Activated CD4-positive, alpha-beta T cell treated with anti-CD3 and anti-CD28 coated beads, Interleukin-2, amount 10 ng/mL, durations not matched to agents 24 days and 14 days (primary cell): ENCODE measurements around the gene HAUS8. TPM values are rescaled to one million over a fixed set of nuclear protein-coding genes. Genes with fewer than 3 reads are reported as not detected.
A peak's percentile ranks its signal among the peaks of the same experiment; 100 is the strongest.
"Not testable (repeated sequence)": the region's sequence is repeated elsewhere in the genome, so short reads cannot be mapped to it uniquely, and the experiment has no call there.

ENCODE experiments used
- DNase-seq: peaks from one replicate; pipeline ENCODE4 v3.0.0; 2022
- H3K27ac Mint-ChIP-seq: one replicate; pipeline ENCODE4 v1.8.0; 2022; ENCODE audit warnings: mild to moderate bottlenecking, mixed read lengths
- H3K27me3 Mint-ChIP-seq: one replicate; pipeline ENCODE4 v1.8.0; 2022; ENCODE audit warnings: mixed read lengths
- H3K36me3 Mint-ChIP-seq: one replicate; pipeline ENCODE4 v1.8.0; 2022; ENCODE audit warnings: low read depth, mild to moderate bottlenecking, mixed read lengths
- H3K4me1 Mint-ChIP-seq: one replicate; pipeline ENCODE4 v1.8.0; 2021; ENCODE audit warnings: mixed read lengths
- H3K4me3 Mint-ChIP-seq: one replicate; pipeline ENCODE4 v1.8.0; 2022; ENCODE audit warnings: mild to moderate bottlenecking, moderate library complexity, mixed read lengths
- H3K9me3 Mint-ChIP-seq: one replicate; pipeline ENCODE4 v1.8.0; 2021; ENCODE audit warnings: mixed read lengths
- intact Hi-C: fragments of 100-400 bp; cut with micrococcal nuclease; formaldehyde crosslinking; loops from one replicate; pipeline ENCODE4 v1.15.1; 2023
- total RNA-seq: library from RNA; stranded (reverse); gene quantifications from 2 replicates; pipeline ENCODE4 v1.2.3, GENCODE V29; 2022

HAUS8 gene
- total RNA-seq, 1 donor from 2014 or later = 32.5 TPM

- intact Hi-C loops = no loop called here
- peaks cover 30% of the 10 kb centered on the region for H3K4me1 Mint-ChIP-seq
- H3K36me3 Mint-ChIP-seq = peaks cover 46% of the 10 kb centered on the region
- DNase-seq = no peak
- no peaks in the 10 kb centered on the region for H3K9me3 Mint-ChIP-seq
- H3K27me3 Mint-ChIP-seq = no peaks in the 10 kb centered on the region
- H3K27ac Mint-ChIP-seq = no peak overlapping the region
- H3K4me3 Mint-ChIP-seq = no peak overlapping the region
Observed at GRCh38 chr19:17109300-17109699, 34.0 kb upstream of the HAUS8 start.

GRCh38 chr19:17108453-17108784, 33.2 kb upstream of the HAUS8 start:
- Mint-ChIP-seq H3K4me1 (peaks cover 30% of the 10 kb centered on the region), H3K4me3 (no peak overlapping the region), H3K9me3 (no peaks in the 10 kb centered on the region), H3K36me3 (peaks cover 45% of the 10 kb centered on the region), H3K27ac (no peak overlapping the region), H3K27me3 (no peaks in the 10 kb centered on the region)
- intact Hi-C loops = no loop called here
- no peak for DNase-seq

GRCh38 chr19:17107546-17108452, 32.5 kb upstream of the HAUS8 start:
- DNase-seq = no peak
- intact Hi-C loops = no loop called here
- Mint-ChIP-seq H3K4me3 (no peak overlapping the region), H3K27me3 (no peaks in the 10 kb centered on the region), H3K4me1 (peaks cover 28% of the 10 kb centered on the region), H3K36me3 (peaks cover 45% of the 10 kb centered on the region), H3K27ac (no peak overlapping the region), H3K9me3 (peaks cover 5% of the 10 kb centered on the region)

GRCh38 chr19:17106964-17107363, 31.7 kb upstream of the HAUS8 start:
- H3K9me3 Mint-ChIP-seq, H3K4me3 Mint-ChIP-seq, H3K27ac Mint-ChIP-seq, intact Hi-C loops, DNase-seq, H3K27me3 Mint-ChIP-seq: not testable (repeated sequence)
- peaks cover 51% of the 10 kb centered on the region for H3K36me3 Mint-ChIP-seq
- peaks cover 25% of the 10 kb centered on the region for H3K4me1 Mint-ChIP-seq

- no peaks in the 10 kb centered on the region for H3K27me3 Mint-ChIP-seq
- peaks cover 5% of the 10 kb centered on the region for H3K9me3 Mint-ChIP-seq
- no peak overlapping the region for H3K27ac Mint-ChIP-seq
- peaks cover 22% of the 10 kb centered on the region for H3K4me1 Mint-ChIP-seq
- peaks cover 53% of the 10 kb centered on the region for H3K36me3 Mint-ChIP-seq
- intact Hi-C loops = no loop called here
- no peak for DNase-seq
- no peak overlapping the region for H3K4me3 Mint-ChIP-seq
Observed at GRCh38 chr19:17105556-17105955, 30.3 kb upstream of the HAUS8 start.

GRCh38 chr19:17104679-17105078, 29.4 kb upstream of the HAUS8 start:
- Mint-ChIP-seq H3K27ac (no peak overlapping the region), H3K27me3 (no peaks in the 10 kb centered on the region), H3K4me3 (no peak overlapping the region), H3K9me3 (peaks cover 5% of the 10 kb centered on the region), H3K36me3 (peaks cover 53% of the 10 kb centered on the region), H3K4me1 (peaks cover 22% of the 10 kb centered on the region)
- DNase-seq = no peak
- intact Hi-C loops = no loop called here

GRCh38 chr19:17103177-17103576, 27.9 kb upstream of the HAUS8 start:
- peak; percentile 64 for DNase-seq
- H3K27me3 Mint-ChIP-seq = no peaks in the 10 kb centered on the region
- H3K36me3 Mint-ChIP-seq = peaks cover 55% of the 10 kb centered on the region
- peaks cover 24% of the 10 kb centered on the region for H3K4me1 Mint-ChIP-seq
- intact Hi-C loops = no loop called here
- H3K27ac Mint-ChIP-seq = no peak overlapping the region
- no peak overlapping the region for H3K4me3 Mint-ChIP-seq
- H3K9me3 Mint-ChIP-seq = peaks cover 5% of the 10 kb centered on the region

- peaks cover 19% of the 10 kb centered on the region for H3K4me1 Mint-ChIP-seq
- no peak overlapping the region for H3K4me3 Mint-ChIP-seq
- DNase-seq = no peak
- H3K27ac Mint-ChIP-seq = no peak overlapping the region
- peaks cover 54% of the 10 kb centered on the region for H3K36me3 Mint-ChIP-seq
- H3K9me3 Mint-ChIP-seq = peaks cover 5% of the 10 kb centered on the region
- H3K27me3 Mint-ChIP-seq = no peaks in the 10 kb centered on the region
- intact Hi-C loops = no loop called here
Observed at GRCh38 chr19:17101686-17102628, 26.7 kb upstream of the HAUS8 start.

GRCh38 chr19:17098326-17098725, 23.1 kb upstream of the HAUS8 start:
- H3K4me3 Mint-ChIP-seq = no peak overlapping the region
- peaks cover 5% of the 10 kb centered on the region for H3K9me3 Mint-ChIP-seq
- peak overlapping the region; percentile 26 for H3K27ac Mint-ChIP-seq
- intact Hi-C loops = no loop called here
- peaks cover 45% of the 10 kb centered on the region for H3K36me3 Mint-ChIP-seq
- H3K4me1 Mint-ChIP-seq = peaks cover 25% of the 10 kb centered on the region
- DNase-seq = no peak
- H3K27me3 Mint-ChIP-seq = no peaks in the 10 kb centered on the region

- DNase-seq = no peak
- Mint-ChIP-seq H3K9me3 (no peaks in the 10 kb centered on the region), H3K27me3 (no peaks in the 10 kb centered on the region), H3K4me1 (peaks cover 22% of the 10 kb centered on the region), H3K27ac (peak overlapping the region; percentile 47), H3K36me3 (peaks cover 39% of the 10 kb centered on the region), H3K4me3 (no peak overlapping the region)
- intact Hi-C loops = no loop called here
Observed at GRCh38 chr19:17097593-17098126, 22.4 kb upstream of the HAUS8 start.

GRCh38 chr19:17095141-17095919, 20.1 kb upstream of the HAUS8 start:
- peaks cover 19% of the 10 kb centered on the region for H3K36me3 Mint-ChIP-seq
- no peaks in the 10 kb centered on the region for H3K27me3 Mint-ChIP-seq
- H3K4me3 Mint-ChIP-seq = no peak overlapping the region
- intact Hi-C loops = no loop called here
- no peak overlapping the region for H3K27ac Mint-ChIP-seq
- DNase-seq = no peak
- peaks cover 22% of the 10 kb centered on the region for H3K4me1 Mint-ChIP-seq
- H3K9me3 Mint-ChIP-seq = no peaks in the 10 kb centered on the region

GRCh38 chr19:17094694-17095093, 19.4 kb upstream of the HAUS8 start:
- H3K27me3 Mint-ChIP-seq, DNase-seq, intact Hi-C loops, H3K4me3 Mint-ChIP-seq, H3K27ac Mint-ChIP-seq, H3K9me3 Mint-ChIP-seq: not testable (repeated sequence)
- peaks cover 19% of the 10 kb centered on the region for H3K36me3 Mint-ChIP-seq
- H3K4me1 Mint-ChIP-seq = peaks cover 26% of the 10 kb centered on the region

- Mint-ChIP-seq H3K27ac (no peak overlapping the region), H3K9me3 (no peaks in the 10 kb centered on the region), H3K4me1 (peaks cover 27% of the 10 kb centered on the region), H3K27me3 (no peaks in the 10 kb centered on the region), H3K36me3 (peaks cover 16% of the 10 kb centered on the region), H3K4me3 (no peak overlapping the region)
- DNase-seq = no peak
- intact Hi-C loops = no loop called here
Observed at GRCh38 chr19:17092696-17093095, 17.4 kb upstream of the HAUS8 start.
